GM18873 (cell line): ENCODE measurements around the gene GAPVD1.
"Not testable (repeated sequence)": the region's sequence is repeated elsewhere in the genome, so short reads cannot be mapped to it uniquely, and the experiment has no call there.

Experiments
- ATAC-seq: cut with Tn5 transposase; IDR thresholded peaks from one replicate; pipeline ENCODE4 v1.9.1; 2021; ENCODE audit warnings: mild to moderate bottlenecking, moderate library complexity, moderate number of reproducible peaks; ENCODE audit not compliant: unreplicated experiment, low FRiP score

The GAPVD1 gene

DNA sequence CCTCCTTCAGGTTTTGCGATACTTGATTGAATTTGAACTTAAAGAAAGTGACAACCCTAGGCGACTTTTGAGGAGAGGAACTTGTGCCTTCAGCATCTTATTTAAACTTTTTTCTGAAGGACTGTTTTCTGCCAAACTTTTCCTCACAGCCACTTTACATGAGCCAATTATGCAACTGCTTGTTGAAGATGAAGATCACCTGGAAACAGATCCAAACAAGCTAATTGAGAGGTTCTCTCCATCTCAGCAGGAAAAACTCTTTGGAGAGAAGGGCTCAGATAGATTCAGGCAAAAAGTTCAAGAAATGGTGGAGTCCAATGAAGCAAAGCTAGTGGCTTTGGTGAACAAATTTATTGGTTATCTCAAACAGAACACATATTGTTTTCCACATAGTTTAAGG is 40.6 kb downstream of the GAPVD1 start:
- no peak for ATAC-seq

DNA sequence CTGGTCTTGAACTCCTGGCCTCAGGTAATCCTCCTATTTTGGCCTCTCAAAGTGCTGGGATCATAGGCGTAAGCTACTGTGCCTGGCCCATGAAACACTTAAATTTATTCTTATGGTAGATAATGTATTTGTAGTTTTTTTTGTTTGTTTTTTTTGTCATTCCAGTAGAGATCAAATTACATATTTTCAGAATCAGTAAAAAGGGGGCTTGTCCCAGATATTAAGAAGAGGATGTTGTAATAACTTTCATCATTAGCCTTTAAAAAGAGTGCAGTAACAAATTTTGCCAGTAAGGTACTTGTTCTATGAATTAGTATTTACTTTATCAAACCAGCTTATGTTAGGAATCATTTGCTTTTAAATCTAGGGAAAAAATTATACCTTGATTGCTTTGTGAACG is 42.6 kb downstream of the GAPVD1 start:
- no peak for ATAC-seq

DNA sequence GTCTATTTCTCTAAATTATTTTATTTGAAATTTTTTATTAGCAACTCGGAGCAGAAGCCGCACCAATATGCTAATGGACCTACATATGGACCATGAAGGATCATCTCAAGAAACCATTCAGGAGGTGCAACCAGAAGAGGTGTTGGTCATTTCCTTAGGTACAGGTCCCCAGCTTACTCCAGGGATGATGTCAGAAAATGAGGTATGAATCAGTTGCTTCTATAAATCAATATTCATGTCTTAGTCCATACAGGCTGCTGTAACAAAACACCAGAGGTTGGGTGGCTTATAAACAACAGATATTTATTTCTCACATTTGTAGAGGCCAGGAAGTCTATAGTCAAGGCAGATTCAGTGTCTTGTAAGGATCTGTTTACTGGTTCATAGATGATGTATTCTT is 50.8 kb downstream of the GAPVD1 start:
- no peak for ATAC-seq

DNA sequence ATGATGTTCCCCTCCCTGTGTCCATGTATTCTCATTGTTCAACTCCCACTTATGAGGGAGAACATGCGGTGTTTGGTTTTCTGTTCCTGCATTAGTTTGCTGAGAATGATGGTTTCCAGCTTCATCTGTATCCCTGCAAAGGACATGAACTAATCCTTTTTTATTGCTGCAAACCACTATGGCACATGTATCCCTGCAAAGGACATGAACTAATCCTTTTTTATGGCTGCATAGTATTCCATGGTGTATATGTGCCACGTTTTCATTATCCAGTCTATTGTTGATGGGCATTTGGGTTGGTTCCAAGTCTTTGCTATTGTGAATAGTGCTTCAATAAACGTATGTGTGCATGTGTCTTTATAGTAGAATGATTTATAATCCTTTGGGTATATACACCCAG is 54.7 kb downstream of the GAPVD1 start:
- ATAC-seq: not testable (repeated sequence)

DNA sequence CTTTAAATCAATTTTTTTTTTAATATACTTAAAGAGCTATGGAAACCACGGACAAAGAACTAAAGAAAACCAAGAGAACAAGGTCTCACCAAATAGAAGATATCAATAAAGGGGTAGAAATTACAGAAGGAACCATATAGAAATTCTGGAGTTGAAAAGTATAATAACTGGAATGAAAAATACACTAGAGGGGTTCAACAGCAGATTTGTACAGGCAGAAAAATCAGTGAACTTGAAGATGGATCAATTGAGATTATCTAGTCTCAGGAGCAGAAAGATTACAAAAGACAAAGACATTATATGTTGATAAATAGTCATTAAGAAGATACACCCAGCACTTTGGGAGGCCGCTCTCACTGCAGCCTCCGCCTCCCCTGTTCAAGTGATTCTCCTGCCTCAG is 56.1 kb downstream of the GAPVD1 start:
- ATAC-seq: no peak

DNA sequence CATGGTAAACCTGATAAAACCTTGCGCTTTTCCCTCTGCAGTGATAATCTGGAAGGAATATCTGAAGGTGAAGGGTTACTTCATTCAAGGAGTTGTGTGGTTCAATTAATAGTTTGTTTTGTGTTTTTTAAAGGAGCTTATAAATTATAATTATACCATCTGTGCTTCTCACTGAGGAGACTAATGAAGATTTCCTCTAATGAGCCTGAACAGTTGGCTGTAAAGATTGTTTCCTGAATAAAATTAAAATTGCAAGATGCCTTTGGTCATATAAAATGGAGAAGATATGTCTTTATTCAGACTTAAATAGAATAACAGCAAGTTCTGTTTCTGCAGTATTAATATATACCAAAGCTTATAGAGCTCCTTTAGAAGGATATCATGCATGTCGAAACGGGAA is 59.9 kb downstream of the GAPVD1 start:
- no peak for ATAC-seq

DNA sequence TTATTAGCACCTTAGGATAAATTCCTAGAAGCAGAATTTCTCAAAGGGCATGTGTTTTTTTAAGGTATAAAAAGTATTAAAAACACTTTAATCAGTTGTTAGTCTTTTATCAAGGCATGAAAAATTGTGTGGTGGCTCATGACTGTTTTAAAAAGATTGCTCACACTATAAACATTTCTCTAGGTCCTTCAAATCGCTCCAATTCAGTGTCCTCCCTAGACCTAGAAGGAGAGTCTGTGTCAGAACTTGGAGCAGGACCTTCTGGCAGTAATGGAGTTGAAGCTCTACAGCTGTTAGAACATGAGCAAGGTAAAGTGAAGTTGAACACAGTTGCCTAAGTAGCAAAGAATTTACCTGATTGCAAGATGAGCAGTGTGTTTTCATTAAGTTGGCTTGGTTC is 62.0 kb downstream of the GAPVD1 start:
- no peak for ATAC-seq

DNA sequence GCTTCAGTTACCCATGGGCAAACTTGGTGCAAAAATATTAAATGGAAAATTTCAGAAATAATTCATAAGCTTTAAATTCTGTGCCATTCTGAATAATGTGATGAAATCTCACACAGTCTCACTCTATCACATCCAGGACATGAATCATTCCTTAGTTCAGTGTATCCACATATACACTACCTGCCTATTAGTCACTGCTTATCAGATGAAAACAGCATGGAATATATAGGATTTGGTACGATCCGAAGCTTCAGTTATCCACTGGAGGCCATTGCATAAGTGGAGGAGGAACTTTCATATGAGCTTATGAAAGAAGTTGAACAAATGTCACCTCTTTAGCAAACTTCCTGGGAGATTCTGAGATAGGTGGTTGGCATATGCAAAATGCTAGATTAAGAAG is 64.2 kb downstream of the GAPVD1 start:
- no peak for ATAC-seq

DNA sequence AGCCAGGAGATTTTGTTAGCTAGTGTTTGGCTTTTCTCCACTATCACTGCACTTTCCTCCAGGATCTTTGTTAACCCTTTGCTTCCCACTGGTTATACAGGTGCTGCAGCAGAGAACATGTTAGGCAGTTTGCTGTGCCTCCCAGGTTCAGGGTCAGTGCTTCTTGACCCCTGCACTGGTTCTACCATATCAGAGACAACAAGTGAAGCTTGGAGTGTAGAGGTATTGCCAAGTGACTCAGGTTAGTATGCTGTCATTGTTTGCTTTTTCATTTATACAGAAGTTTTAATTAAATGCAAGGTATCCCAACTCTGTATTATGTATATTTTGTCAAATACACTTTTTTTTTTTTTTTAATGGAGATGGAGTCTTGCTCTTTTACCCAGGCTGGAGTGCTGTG is 68.4 kb downstream of the GAPVD1 start:
- ATAC-seq: no peak

DNA sequence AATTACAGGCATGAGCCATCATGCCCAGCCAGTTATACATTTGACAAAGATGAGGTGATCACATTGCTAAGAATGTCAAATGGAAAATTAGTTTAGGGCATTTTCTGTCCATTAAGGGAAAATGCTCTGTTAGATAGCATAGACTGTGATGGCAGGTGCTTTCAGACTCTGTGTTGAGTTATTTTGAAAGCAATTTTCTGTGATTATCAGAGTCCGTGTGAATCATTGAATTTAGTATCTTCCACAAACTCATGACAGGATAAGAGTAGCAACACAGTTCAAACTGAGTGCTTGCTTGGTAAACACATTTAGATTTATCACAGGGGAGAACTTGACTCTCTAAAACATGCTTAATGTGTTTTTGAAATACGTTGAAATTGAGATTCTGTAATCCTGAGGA is 69.0 kb downstream of the GAPVD1 start:
- no peak for ATAC-seq

DNA sequence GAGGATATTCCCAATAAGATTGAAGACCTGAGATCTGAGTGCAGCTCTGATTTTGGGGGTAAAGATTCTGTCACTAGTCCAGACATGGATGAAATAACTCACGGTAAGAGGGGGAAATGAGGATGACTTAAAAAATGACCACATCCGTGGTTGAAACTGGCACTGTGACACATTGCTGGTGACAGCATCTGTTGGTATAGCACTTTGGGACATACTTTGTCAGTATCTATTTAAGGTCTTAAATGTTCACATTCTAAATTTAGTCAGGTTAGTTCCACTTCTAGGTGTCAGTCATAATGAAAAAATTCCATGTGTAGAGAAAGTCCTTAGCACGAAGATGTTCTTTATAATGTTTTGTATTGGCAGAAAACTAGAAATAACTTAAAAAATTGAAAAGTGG is 70.9 kb downstream of the GAPVD1 start:
- no peak for ATAC-seq

DNA sequence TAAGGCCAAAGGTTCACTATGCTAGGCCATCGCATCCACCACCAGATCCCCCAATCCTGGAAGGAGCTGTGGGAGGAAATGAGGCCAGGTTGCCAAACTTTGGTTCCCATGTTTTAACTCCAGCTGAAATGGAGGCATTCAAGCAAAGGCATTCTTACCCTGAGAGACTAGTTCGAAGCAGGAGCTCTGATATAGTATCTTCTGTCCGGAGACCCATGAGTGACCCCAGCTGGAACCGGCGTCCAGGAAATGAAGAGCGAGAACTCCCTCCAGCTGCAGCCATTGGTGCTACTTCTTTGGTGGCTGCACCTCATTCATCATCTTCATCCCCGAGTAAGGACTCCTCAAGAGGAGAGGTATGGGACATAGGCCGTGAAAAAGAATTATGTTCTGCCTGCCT is 75.6 kb downstream of the GAPVD1 start:
- ATAC-seq: no peak

DNA sequence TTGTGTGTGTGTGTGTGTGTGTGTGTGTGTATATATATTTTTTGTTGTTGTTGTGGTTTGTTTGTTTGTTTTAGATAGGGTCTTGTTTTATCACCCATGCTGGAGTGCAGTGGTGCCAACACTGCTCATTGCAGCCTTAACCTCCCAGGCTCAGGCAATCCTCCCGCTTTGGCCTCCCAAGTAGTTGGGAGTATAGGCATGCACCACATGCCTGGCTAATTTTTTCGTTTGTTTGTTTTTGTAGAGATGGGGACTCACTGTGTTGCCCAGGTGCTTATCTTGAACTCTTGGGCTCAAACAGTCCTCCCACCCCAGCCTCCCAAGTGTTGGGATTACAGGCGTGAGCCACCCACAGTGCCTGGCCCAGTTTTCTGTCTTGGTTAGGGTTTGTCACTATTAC is 77.3 kb downstream of the GAPVD1 start:
- ATAC-seq: no peak

DNA sequence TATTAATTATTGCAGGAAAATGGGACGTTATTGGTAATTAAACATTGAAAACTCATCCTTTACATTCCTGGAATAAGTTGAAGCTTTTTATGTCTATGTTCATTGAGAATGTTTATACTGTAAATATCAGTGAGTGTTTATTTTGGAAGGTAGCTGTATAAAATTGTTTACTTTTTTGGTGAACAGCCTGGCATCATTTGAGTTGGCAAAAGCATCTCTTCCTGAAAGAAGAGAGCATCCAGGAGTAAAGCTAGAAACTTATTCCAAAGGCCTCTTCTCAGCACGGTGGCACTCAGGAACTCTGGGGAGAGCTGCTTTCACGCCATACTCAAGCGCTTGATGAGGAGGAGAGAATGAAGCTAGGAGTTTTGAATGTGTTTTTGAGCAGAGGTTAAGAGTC is 79.9 kb downstream of the GAPVD1 start:
- ATAC-seq: no peak

DNA sequence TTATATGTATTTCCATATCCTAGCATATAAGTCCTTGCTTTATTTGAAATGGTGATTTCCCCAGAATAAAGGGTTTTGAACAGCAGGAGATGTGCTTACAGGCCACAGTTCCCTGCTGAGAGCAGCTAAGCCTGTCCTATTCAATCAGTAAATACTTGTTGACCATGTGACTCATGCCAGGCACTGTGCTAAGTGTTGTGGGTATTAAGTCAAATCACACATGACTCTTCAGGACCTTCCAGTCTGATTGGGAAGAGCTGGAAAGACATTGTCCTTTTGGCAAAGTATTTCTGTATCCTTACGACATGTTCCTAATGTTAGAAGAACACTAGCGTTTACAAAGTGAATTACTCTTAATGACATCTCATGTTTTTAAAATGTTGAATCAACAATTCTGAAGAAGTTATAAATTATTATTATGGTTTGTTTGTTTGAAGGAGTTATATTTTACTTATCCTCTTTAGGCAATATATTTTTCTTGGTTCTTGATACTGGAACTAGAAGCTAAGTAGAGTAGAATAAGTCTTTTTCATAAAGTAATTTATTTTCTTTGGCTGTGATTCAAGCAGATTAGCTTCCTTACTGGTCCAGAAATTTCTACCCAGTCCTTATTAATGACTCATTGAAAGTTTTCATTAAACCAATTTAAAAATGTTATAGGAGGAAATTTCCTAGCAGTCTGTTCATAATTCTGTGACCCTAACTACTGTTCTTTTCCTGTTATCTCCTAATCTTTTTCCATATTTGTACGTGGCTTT is 82.1 kb downstream of the GAPVD1 start:
- ATAC-seq: no peak

DNA sequence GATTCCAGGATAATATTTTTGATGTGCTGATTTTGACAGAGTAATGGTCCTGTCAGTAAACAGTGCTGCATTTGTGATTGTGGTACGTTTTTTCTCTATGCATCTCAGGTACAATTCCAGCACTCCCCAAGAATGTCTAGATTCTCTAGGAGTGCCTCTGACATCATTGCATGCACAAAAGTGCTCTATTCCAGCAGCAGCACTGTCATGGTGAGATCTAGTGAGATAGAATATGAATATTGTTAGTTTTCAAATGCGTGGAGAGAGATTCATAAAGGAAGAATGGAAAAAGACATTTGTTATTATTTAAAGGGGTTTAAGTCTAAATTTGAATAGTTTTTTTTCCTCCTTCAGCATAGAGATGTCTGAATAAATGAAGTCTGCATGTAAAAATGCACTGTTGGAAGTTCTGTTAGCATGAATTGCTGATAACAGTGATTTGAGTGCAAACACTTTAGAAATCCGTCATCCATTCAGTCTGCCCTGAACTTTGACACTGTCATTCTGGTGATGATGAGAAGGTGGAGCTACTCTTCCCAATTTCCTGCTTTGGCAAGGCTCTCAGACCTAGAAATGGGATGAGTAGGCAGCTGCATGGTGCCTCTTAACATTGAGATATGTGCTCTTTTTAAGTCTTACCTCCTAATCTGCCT is 84.6 kb downstream of the GAPVD1 start:
- no peak for ATAC-seq

DNA sequence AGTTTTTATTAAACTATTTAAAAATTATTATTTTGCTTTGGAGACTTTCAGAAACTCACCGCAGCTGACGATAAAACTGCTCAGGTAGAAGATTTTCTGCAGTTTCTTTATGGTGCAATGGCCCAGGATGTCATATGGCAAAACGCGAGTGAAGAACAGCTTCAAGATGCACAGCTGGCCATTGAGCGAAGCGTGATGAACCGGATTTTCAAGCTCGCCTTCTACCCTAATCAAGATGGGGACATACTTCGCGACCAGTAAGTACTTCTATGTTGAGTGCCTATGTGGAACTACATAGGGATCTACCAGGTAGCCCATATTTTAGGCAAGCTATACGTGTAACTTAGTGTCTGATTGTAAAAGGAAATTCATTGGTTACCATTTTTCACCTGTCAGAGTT is 94.0 kb downstream of the GAPVD1 start:
- no peak for ATAC-seq

DNA sequence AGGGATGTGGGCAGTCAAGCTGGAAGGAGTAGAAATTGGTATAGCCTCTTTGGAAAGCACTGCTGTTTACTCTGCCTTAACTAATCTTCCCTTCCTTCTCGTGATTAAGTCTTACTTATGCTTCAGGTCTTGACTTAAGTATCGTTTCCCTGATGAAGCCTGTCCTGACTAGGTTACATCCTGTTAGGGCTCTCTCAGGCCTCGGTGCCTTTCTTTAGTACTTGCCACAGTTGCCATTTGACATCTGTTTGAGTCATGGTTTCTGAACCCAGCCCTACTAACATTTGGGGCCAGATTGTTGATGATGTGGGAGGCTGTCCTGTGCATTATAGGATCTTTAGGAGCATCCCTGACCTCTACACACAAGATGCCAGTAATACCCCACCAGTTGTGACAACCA is 94.4 kb downstream of the GAPVD1 start:
- no peak for ATAC-seq

DNA sequence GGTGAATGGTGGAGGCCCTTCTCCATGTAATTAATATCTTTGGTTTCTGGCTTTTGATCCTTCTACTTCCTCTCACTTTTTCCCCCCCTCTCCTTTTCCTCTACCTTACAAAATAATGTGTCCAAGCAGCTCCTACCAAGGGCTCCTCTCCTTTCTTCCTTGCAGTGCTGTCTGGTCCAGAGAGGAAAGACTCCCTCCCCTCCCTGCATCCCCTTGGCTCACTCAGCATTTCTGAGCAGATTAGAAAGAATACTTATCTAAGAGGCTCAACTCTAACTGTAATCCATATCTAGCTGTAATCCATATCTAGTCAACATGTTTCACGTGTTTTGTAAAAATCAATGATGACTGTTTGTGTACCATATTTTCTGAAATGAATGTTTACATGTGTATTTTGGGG is 97.4 kb downstream of the GAPVD1 start:
- no peak for ATAC-seq

DNA sequence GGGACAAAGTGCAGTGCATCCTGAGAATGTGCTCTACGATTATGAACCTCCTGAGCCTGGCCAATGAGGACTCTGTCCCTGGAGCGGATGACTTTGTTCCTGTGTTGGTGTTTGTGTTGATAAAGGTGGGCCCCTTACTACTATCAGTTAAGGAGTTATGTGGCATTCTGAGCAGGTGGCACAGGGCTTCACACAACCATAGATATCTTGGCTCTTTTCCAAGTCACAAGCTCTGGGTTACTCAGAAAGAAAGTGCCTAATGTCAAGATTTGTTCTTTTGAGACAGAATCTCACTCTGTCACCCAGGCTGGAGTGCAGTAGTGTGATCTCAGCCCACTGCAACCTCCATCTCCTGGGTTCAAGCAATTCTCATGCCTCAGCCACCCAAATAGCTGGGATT is 99.0 kb downstream of the GAPVD1 start:
- no peak for ATAC-seq

DNA sequence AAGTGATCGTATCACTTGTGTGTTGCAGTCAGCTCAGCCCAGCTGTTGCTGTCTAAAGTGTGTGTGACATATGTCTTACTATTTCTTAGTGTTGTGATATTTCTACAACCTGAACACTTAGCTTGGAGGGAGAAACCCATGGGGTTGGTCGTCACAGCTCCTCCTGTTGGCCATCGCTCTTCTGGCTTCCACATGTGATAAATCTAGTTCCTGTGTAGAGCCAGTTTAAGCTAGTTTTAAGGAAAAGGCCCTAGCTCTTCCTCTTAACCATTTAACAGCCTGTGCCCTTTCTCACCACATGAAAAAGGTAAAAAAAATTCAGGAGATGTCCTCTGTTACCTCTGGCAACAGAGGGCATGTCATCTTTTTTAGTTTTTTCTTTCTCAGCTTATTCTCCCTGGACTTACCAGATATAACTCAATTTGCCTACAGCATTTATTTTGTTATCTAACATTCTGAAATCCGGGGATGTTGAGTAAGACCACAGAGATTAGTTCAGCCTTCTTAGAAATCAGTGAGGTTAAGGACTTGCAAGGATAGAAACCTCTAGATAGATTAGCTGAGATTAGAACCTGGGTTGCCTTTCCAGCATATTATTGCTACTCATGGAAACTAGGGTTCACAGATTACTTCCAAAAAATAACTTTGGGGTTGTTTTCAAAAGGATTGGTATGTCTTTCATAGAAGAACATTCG is 100.4 kb downstream of the GAPVD1 start:
- no peak for ATAC-seq

DNA sequence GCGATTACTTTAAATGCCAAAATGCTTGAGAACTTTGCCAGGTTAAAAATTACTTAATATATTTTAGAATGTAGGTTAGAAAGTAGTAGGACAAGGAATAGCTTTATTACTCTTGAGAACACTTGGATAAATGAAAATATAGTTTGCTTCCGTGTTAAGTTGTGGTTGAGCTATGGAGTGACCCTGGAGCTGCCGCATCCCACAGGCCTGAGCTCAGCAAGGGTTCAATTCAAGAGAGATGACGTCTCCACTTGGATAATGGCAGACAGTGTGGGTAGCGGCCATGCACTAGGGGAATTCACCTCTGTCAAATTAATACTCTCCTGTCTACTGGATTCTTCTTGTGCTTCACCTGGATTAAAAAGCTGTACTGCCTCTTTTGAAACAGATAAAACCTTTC is 105.0 kb downstream of the GAPVD1 start:
- no peak for ATAC-seq
